GM18873 (cell line): ENCODE measurements around the gene DNM3.

Experiments
- ATAC-seq: cut with Tn5 transposase; IDR thresholded peaks from one replicate; pipeline ENCODE4 v1.9.1; 2021; ENCODE audit warnings: mild to moderate bottlenecking, moderate library complexity, moderate number of reproducible peaks; ENCODE audit not compliant: unreplicated experiment, low FRiP score

DNM3 gene

GRCh38 chr1:172456344-172456769, 615.1 kb downstream of the DNM3 start:
- ATAC-seq: no peak

GRCh38 chr1:172457479-172458130, 616.3 kb downstream of the DNM3 start:
- no peak for ATAC-seq

GRCh38 chr1:172460177-172460576, 618.9 kb downstream of the DNM3 start:
- no peak for ATAC-seq

- ATAC-seq: no peak
Measured at GRCh38 chr1:172460887-172461315, 619.6 kb downstream of the DNM3 start.
